Urinary bladder (tissue), 4 donors: ENCODE results near the gene ACAP3. TPM values are rescaled to one million over a fixed set of nuclear protein-coding genes. Genes with fewer than 3 reads are reported as not detected.

Experiments used
- DNase-seq: peaks from one replicate; pipeline ENCODE4 v3.0.0-alpha.2; 2015; ENCODE audit errors: extremely low spot score
- H3K27ac ChIP-seq: one replicate; pipeline ENCODE4 v1.5.1; 2013; ENCODE audit warnings: low read depth, mild to moderate bottlenecking, moderate library complexity
- H3K36me3 ChIP-seq: one replicate; pipeline ENCODE4 v1.6.1; 2013; ENCODE audit warnings: mild to moderate bottlenecking, moderate library complexity; ENCODE audit not compliant: insufficient read depth
- H3K4me1 ChIP-seq: one replicate; pipeline ENCODE4 v1.6.1; 2013; ENCODE audit warnings: mild to moderate bottlenecking, moderate library complexity; ENCODE audit not compliant: insufficient read depth
- H3K4me3 ChIP-seq: one replicate; pipeline ENCODE4 v1.5.1; 2013; ENCODE audit warnings: low read depth, low read length
- WGBS: extraction: QIAGEN DNeasy Blood & Tissue Kit; methylation state at CpG from one replicate; pipeline ENCODE4 v1.1.7; 2013; 5-methylcytosine and 5-hydroxymethylcytosine counted together
- polyA plus RNA-seq: library from polyadenylated mRNA; stranded (reverse); fragments of 200-250 nt; gene quantifications from one replicate; pipeline ENCODE4 v1.2.3, GENCODE V29; 2013
- total RNA-seq: library from RNA; depleted of rRNA; stranded (reverse); fragments of >200 nt; gene quantifications from one replicate; pipeline ENCODE4 v1.2.3, GENCODE V29; 2014
- donor health status: healthy with polysubstance abuse.
- donor health status: healthy.

The ACAP3 gene
- total and polyA plus RNA-seq, 2 donors: 40.2 to 51.2 TPM

DNA sequence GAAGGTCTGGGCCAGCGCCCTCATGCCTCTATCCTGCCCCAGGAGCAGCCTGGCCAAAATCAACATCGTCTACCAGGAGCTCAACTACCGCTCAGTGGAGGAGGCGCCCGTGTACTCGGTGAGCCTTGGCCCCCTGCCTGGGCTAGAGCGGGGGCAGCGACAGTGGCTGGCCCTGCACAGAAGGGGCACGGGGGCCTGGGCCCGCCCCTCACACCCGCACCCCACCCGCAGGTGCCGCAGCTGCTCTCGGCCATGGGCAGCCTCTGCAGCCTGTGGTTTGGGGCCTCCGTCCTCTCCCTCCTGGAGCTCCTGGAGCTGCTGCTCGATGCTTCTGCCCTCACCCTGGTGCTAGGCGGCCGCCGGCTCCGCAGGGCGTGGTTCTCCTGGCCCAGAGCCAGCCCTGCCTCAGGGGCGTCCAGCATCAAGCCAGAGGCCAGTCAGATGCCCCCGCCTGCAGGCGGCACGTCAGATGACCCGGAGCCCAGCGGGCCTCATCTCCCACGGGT lies 16.7 kb downstream of the ACAP3 start:
- DNase-seq: no peak
- Histone ChIP-seq H3K36me3 (no peaks in the 10 kb centered on the region), H3K4me3 (no peak overlapping the region), H3K27ac (no peak overlapping the region), H3K4me1 (no peaks in the 10 kb centered on the region)
- 36% methylated on average over 28 of the region's 28 CpGs for WGBS

DNA sequence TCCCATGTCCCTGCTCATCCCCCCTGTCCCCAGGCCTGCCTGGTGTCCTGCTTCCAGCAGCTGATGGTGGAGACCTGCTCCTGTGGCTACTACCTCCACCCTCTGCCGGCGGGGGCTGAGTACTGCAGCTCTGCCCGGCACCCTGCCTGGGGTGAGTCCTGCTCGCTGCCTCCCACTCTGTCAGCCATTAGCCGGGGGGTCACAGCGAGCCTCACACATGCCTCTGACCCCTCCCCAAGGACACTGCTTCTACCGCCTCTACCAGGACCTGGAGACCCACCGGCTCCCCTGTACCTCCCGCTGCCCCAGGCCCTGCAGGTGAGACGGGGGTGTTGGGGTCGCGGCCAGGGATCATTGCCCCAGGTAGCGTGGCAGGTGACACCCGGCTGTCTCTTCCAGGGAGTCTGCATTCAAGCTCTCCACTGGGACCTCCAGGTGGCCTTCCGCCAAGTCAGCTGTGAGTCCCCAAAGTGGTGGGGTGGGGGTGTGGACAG lies 17.4 kb downstream of the ACAP3 start:
- 55% methylated on average over 15 of the region's 15 CpGs for WGBS
- Histone ChIP-seq H3K4me1 (no peaks in the 10 kb centered on the region), H3K4me3 (no peak overlapping the region), H3K36me3 (no peaks in the 10 kb centered on the region), H3K27ac (no peak overlapping the region)
- no peak for DNase-seq

DNA sequence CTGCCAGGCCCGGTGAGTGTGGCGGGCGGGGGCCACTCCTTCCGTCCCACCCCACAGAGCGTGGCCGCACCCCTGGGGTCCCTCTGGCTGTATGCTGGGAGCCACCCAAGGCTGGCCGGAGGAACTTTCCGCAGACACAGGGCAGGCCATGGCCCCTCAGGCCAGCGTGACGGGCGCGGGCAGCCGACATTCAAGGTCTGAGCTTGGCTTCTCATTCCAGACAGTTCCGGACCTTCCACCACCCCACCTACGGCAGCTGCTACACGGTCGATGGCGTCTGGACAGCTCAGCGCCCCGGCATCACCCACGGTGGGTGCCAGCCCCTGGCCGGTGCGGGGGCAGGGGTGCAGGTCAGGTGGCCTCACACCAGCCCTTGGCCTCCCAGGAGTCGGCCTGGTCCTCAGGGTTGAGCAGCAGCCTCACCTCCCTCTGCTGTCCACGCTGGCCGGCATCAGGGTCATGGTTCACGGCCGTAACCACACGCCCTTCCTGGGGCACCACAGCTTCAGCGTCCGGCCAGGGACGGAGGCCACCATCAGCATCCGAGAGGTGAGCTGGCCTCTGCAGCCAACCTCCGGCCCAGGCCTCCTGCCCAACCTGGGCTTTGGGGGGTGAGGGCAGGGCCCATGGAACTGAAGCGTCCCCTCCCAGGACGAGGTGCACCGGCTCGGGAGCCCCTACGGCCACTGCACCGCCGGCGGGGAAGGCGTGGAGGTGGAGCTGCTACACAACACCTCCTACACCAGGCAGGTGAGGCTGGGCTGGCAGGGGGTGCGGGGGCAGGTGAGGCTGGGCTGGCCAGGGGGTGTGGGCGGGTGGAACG lies 20.2 kb downstream of the ACAP3 start:
- no peaks in the 10 kb centered on the region for H3K4me1 ChIP-seq
- H3K36me3 ChIP-seq: no peaks in the 10 kb centered on the region
- H3K4me3 ChIP-seq: no peak overlapping the region
- H3K27ac ChIP-seq: no peak overlapping the region
- DNase-seq: no peak
- WGBS: 82% methylated on average over 46 of the region's 46 CpGs

DNA sequence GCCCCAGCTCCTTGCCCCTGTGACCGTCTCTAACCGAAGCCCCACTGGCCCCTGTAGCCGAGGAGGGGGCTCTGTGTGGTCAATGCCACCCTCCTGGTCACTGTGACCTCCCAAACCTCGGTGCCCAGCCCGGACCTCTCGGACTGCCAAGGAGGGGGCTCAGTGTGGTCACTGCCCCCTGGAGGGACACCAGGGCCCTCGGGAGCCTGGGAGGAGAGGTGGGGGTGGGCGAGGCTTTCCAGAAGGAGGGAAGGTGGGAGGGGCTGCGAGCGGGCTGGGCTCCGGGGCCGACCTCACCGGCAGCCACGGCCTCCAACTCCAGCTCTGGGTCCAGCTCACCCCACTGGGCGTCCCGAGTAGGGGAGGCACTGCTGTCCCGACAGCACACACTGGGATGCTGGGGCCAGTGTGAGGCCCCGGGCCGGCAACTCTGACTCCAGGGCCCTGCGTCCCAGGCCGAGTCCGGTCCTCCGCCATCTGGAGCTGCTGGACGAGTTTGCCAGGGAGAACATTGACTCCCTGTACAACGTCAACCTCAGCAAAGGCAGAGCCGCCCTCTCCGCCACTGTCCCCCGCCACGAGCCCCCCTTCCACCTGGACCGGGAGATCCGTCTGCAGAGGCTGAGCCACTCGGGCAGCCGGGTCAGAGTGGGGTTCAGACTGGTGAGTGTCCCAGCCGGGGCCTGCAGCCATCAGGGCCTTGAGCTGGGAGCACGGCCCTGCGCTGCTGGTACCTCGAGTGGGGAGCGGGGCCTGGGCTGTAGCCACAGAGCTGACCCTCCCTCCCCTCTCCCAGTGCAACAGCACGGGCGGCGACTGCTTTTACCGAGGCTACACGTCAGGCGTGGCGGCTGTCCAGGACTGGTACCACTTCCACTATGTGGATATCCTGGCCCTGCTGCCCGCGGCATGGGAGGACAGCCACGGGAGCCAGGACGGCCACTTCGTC lies 21.1 kb downstream of the ACAP3 start:
- Histone ChIP-seq H3K27ac (no peak overlapping the region), H3K4me3 (no peak overlapping the region), H3K36me3 (no peaks in the 10 kb centered on the region), H3K4me1 (no peaks in the 10 kb centered on the region)
- WGBS: 54% methylated on average over 50 of the region's 50 CpGs
- no peak for DNase-seq

DNA sequence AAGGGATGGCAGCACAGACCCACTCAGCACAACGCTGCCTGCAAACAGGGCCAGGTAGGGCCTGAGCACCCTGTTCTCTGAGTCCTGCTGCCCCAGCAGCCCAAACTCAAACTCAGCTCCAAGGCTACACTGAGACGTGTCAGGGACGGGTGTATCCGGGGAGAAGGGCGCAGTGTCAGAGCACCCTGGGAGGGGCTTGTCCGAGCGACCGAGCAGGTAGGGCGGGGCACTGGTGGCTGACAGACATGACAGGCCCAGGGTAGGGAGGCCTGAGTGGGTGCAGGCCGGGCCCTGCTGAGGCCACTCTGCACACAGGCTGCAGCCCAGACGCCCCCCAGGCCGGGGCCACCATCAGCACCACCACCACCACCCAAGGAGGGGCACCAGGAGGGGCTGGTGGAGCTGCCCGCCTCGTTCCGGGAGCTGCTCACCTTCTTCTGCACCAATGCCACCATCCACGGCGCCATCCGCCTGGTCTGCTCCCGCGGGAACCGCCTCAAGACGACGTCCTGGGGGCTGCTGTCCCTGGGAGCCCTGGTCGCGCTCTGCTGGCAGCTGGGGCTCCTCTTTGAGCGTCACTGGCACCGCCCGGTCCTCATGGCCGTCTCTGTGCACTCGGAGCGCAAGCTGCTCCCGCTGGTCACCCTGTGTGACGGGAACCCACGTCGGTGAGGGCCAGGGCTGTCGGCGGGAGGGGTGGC lies 22.0 kb downstream of the ACAP3 start:
- 65% methylated on average over 37 of the region's 37 CpGs for WGBS
- H3K27ac ChIP-seq: no peak overlapping the region
- H3K4me1 ChIP-seq: no peaks in the 10 kb centered on the region
- no peak overlapping the region for H3K4me3 ChIP-seq
- H3K36me3 ChIP-seq: no peaks in the 10 kb centered on the region
- no peak for DNase-seq

DNA sequence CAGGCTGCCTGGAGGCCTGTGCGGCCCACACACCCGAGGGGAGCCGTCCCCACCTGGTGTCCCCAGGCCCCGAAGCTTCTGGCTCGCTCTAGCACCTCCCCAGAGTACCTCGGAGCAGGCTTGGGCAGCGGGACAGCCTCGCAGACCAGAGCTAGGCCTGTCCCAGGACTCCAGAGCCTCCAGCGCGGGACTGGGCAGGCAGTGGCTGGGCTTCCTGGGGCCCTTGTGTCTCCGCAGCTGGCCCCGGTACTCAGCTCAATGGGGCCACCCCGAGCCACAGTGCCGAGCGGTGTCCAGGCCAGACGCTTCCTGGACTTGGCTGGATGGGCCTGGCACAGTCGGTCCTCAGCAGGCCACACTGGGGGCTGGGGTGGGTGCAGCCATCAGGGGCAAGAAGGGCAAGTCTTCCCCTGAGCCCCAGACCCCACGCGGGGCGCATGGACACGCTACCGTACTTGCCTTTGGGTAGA lies 22.6 kb downstream of the ACAP3 start:
- Histone ChIP-seq H3K36me3 (no peaks in the 10 kb centered on the region), H3K4me1 (no peaks in the 10 kb centered on the region), H3K4me3 (no peak overlapping the region), H3K27ac (no peak overlapping the region)
- 89% methylated on average over 22 of the region's 22 CpGs for WGBS
- DNase-seq: no peak

DNA sequence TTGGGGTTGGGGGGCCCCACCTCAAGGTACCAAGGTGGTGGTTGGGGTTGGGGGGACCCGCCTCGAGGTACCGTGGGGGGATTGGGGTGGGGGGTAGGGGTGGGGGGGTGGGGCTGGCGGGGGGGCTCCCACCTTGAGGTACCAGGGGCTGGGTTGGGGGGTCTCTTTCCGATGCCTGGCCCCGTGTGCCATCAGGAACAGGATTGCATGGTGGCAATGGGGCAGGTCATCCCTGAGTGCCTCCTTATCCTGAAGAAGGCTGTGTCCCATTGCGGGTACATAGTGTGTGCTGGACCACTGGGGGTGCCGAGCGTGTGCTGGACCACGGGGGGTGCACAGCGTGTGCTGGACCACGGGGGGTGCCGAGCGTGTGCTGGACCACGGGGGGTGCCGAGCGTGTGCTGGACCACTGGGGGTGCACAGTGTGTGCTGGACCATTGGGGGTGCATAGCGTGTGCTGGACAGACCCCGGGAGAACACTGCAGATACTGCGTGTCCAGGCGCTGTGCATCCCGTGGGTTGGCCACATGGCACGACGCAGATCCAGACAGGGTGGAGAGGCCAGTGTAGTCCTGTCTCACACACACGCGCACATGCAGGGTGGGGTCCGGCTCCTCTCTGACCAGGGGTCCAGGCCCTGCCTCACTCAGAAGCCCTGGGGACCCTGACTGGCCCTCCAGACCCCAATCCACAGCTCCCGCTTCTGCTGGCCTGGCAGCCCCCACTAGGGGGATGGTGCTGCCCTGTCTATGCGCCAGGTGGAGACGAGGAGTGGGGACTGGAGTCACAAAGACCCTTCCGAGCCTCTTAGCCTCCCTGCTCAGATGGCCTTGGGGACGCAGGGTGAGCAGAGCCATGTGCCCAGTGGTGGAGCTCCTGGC lies 23.3 kb downstream of the ACAP3 start:
- Histone ChIP-seq H3K4me3 (no peak overlapping the region), H3K27ac (no peak overlapping the region), H3K36me3 (no peaks in the 10 kb centered on the region), H3K4me1 (no peaks in the 10 kb centered on the region)
- no peak for DNase-seq
- 84% methylated on average over 32 of the region's 32 CpGs for WGBS

DNA sequence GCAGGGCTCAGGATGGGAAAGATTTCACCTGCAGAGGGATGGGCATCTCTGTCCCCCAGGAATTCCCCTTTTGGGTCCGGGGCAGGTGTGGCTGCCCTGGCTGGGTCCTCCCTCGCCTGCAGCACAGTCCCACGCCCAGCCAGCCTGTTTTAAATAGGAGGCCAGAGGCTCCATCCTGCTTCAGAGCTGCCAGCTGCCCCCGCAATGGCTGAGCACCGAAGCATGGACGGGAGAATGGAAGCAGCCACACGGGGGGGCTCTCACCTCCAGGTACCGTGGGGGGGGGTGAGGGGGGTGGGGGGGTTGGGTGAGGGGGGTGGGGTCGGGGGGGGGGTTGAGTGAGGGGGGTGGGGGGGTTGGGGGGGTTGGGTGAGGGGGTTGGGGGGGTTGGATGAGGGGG lies 23.9 kb downstream of the ACAP3 start:
- no peaks in the 10 kb centered on the region for H3K4me1 ChIP-seq
- H3K4me3 ChIP-seq: no peak overlapping the region
- 13% methylated on average over 8 of the region's 9 CpGs for WGBS
- H3K27ac ChIP-seq: no peak overlapping the region
- DNase-seq: no peak
- no peaks in the 10 kb centered on the region for H3K36me3 ChIP-seq

DNA sequence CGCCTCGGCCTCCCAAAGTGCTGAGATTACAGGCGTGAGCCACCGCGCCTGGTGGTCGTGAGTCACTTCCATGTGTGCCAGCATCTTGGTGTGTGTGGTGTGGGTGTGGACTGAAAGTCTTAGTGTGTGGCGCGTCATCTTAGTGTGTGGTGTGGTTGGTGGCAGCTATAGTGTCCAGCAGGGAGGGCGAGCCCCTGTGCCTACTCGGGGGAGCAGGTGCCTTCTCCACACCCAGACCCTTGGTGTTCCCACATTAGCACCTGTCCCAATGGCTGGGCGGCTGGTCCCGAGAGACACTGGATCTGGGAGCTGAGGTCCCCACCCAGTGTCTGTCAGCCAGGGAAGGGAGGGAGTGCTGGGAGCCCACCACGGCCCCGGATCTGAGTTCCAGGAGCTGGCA lies 24.7 kb downstream of the ACAP3 start:
- 85% methylated on average over 14 of the region's 14 CpGs for WGBS
- Histone ChIP-seq H3K4me3 (no peak overlapping the region), H3K27ac (no peak overlapping the region), H3K4me1 (no peaks in the 10 kb centered on the region), H3K36me3 (no peaks in the 10 kb centered on the region)
- DNase-seq: no peak

DNA sequence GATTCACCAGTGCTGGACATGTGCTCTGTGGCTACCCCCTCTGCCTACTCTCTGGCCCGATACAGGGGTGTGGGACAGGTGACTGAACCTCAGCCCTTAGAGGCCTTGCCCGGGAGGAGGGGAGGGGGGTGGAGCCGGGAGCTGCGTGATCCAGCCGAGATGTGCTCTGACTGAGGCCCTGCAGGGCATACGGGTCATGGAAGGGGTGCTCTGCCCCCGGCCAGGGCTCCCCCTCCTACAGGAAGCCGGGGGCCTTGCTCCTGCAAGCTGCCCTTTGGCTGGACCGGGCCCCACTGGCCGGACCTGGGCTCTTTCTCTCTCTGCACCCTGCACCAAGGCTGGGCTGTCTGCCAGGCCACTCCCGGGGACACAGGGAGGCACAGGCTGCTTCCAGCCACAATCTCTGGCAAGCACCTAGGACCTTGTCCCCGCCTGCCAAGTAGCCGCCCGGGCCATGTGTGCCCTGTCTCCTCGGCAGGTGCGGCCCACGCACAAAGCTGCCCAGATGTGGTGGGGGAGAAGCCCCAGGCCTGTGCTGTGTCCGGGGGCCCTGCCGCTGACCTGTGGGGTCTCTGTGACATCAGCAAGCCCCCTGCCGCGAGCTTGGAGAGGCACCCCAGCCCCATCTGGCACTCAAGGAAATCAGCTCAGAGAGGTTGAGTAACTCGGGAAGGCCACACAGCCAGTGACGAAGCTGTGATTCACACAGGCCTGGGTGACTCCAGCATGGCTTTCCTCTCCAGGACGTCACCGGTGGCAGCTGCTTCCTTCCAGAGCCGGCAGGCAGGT lies 26.0 kb downstream of the ACAP3 start:
- no peak for DNase-seq
- no peak overlapping the region for H3K4me3 ChIP-seq
- WGBS: 48% methylated on average over 26 of the region's 26 CpGs

DNA sequence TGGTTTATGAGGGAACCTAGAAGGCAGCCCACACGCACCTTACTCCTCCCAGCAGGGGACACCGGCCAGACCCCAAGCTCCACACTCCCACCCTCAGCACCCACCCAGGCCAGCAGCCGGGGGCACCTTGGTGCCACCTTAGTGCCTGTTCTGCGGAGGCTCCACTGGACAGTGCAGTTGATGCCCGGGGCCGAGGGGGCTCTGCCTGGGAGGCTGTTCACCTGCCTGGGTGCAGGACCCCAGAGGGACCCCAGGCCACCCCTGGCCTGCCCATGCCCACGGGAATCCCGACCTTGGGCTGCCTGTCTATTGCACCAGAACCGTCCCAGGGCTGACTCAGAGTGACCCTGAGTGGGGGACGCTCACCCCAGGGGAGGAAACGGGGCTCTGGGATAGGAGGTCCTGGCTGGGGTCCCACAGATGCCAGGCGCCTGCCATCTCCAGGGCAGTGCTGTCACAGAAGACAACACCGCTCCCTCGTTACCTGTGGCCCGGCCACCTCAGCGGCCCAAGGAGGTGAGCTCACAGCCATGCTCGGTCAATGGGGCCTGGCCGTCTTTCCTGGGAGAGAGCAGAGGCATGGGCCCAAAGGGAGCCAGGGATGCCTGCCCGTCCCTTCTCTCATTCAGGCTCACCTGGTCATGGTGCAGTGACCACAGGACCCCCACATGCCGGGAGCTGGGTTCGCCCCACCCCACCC lies 26.8 kb downstream of the ACAP3 start:
- Histone ChIP-seq H3K4me1 (no peaks in the 10 kb centered on the region), H3K36me3 (no peaks in the 10 kb centered on the region), H3K4me3 (no peak overlapping the region), H3K27ac (no peak overlapping the region)
- no peak for DNase-seq
- 90% methylated on average over 21 of the region's 21 CpGs for WGBS

More for the DNA sequence above, 26.0 kb downstream of the ACAP3 start:
- H3K4me1 ChIP-seq: no peaks in the 10 kb centered on the region
- no peak overlapping the region for H3K27ac ChIP-seq
- H3K36me3 ChIP-seq: no peaks in the 10 kb centered on the region
